ENCODE measurements around the gene DPH7.

DNA sequence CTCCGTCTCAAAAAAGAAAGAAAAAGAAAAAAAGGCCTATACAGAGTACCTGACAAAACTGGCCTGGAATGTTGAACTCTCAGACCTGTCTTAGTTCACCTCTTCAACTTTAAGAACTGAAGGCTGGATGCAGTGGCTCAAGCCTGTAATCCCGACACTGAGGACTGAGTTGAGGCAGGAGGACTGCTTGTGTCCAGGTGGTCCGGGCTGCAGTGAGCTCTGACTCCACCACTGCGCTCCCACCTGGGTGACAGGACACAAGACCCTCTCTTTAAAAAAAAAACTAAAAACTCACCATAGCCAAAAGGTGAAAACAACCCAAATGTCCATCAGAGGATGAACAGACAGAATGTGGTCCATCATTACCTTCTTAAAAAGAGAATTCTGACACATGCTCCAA is 20.6 kb downstream of the DPH7 start:
- TF ChIP-seq POLR2A (IDR thresholded peaks at IDR 0.05) (no peak), POLR2AphosphoS5 (IDR thresholded peaks at IDR 0.05) (no peak), EP300 (IDR thresholded peaks at IDR 0.05) (no peak)
- TF ChIP-seq, protein P1, sequence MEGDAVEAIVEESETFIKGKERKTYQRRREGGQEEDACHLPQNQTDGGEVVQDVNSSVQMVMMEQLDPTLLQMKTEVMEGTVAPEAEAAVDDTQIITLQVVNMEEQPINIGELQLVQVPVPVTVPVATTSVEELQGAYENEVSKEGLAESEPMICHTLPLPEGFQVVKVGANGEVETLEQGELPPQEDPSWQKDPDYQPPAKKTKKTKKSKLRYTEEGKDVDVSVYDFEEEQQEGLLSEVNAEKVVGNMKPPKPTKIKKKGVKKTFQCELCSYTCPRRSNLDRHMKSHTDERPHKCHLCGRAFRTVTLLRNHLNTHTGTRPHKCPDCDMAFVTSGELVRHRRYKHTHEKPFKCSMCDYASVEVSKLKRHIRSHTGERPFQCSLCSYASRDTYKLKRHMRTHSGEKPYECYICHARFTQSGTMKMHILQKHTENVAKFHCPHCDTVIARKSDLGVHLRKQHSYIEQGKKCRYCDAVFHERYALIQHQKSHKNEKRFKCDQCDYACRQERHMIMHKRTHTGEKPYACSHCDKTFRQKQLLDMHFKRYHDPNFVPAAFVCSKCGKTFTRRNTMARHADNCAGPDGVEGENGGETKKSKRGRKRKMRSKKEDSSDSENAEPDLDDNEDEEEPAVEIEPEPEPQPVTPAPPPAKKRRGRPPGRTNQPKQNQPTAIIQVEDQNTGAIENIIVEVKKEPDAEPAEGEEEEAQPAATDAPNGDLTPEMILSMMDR (IDR thresholded peaks at IDR 0.05), result no peak

Measured in sigmoid colon (tissue), 4 donors.